DMS53 treated with DMSO at 0.1 percent for 48 hours (cell line): ENCODE measurements around the gene LANCL2.
"Not testable (repeated sequence)": the region's sequence is repeated elsewhere in the genome, so short reads cannot be mapped to it uniquely, and the experiment has no call there.

Experiments
- DNase-seq: peaks from one replicate; lab custom pipeline; 2025; ENCODE audit not compliant: unreplicated experiment; lab: John Stamatoyannopoulos, UW

LANCL2 gene

DNA sequence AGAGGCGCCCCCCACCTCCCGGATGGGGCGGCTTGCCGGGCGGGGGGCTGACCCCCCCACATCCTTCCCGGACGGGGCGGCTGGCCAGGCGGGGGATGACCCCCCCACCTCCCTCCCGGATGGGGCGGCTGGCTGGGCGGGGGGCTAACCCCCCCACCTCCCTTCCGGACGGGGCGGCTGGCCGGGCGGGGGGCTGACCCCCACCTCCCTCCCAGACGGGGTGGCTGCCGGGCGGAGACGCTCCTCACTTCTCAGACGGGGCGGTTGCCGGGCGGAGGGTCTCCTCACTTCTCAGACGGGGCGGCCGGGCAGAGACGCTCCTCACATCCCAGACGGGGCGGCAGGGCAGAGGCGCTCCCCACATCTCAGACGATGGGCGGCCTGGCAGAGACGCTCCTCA, 37.4 kb downstream of the LANCL2 start:
- DNase-seq, result not testable (repeated sequence)

DNA sequence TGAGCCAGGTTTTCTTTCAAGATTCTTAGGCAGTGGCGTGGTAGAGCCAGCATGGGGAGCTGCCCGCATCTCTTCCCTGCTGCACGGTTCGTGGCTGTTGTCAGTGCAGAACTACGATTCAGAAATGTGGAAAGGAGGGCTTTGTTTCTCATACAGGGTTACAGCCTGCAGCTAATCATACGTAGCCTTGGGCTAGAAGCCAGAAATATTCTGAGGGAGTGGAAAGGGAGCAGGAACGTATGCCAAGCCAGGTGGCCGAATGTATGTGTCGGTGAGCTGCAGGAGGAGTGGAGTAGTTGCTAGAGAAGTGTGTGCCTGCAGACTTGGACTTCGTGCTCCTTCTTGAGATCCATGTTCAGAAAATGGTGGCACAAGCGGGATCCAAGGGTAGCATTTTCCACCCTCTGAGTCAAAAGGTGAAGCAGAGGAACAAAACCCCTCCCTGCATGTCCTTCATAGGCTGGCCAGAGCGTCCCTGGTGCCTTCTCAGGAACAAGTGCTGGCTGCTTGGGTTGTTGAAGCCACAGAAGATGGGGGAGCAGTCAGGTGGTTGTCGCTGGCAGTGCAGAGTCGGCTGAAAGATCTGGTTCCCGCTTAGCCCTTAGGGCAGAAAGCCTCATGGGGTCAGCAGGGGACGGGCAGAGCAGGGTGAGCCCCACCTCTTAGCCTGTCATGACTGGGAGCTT, 40.9 kb downstream of the LANCL2 start:
- DNase-seq, result no peak

DNA sequence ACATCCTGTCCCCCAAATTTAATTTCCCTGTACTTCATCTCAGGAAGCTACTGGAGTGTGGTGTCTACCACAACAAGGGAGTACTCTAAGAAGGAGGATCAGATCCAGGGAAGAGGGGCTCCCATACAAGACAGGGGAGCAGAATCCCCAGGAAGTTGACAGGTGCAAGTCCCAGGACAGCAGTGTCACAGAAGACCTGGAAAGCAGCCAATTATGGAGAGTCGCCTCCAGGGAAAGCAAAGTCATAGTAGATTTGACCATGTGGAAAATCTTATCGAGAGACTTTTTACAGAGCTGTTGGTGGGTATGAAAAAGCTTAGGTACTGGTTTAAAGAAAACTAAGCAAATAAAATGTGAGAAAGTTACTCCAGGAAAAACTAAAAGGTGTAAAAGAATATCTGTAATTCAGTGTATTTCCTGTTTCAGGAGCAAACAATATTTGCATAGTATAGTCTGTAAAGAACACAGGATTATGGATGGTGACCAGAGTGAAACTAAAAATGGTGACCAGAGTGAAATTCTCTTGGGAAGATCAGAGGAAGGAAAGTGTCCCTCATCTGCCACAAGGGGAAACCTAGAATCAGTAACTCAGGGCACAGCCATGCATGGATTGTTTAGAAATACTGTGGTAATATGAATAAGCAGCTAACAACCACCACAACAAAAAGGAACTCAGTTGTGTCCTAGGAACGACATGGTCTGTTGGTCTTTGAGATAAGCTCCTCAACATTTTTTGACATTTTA, 44.5 kb downstream of the LANCL2 start:
- DNase-seq, result peak; percentile 67

GRCh38 chr7:55410667-55411239, 45.6 kb downstream of the LANCL2 start:
- DNase-seq, result no peak

- DNase-seq, result no peak
These were observed 46.7 kb downstream of the LANCL2 start for GRCh38 chr7:55411844-55412243.

DNA sequence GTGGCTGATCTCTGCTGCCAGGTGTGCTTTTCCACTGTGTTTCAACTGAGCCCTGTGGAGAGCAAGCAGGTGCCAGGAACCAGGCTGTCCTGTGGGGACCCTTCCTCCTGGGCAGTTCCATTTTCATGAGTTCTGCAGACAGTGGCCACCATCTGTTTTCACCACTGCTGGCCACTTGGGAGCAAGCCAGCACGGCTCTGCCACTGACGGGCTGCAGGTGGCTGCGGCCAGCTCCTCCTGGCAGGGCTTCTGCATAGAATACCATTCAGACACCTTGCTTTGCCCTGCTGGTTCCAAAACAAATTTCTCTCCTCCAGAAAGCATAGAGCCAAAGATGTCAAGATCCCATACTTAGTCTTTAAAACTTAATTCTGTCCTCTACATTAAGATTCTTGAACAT, 48.3 kb downstream of the LANCL2 start:
- peak; percentile 14 for DNase-seq

- DNase-seq, result peak; percentile 74
These were observed 50.1 kb downstream of the LANCL2 start for GRCh38 chr7:55415173-55415778.

DNA sequence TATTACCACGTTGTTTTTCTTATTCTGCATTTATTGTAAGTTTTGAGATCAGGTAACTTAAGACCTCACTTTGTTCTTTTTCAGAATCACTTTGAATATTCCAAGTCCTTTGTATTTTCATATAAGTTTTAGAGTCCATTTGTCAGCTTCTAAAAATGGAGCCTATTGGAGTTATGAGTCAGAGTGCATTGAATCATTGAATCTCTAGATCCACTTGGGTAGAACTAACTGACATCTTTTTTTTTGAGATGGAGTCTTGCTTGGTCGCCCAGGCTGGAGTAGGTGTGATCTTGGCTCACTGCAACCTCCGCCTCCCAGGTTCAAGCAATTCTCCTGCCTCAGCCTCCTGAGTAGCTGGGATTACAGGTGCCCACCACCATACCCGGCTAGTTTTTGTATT, 52.3 kb downstream of the LANCL2 start:
- DNase-seq, result not testable (repeated sequence)

GRCh38 chr7:55420530-55420929, 55.4 kb downstream of the LANCL2 start:
- no peak for DNase-seq

DNA sequence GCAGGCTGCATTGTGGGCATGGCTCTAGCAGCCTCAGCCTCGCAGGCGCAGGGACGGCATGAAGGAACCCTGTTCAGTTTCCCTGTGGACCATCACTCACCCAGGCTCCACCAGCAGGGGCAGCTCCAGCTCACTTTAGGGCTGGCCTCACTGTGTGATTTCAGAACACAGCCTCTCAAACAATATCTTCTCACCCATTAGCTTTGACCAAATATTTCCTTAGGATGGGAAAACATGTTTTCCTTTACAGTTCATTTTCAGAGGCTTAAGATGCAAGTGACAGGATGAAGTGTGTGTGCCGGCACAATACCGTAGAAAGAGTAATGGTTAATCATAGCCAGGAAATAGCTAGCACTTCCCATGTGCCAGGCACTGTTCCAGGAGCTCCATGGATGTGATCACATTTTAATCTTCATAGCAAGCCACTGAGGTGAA, 58.2 kb downstream of the LANCL2 start:
- no peak for DNase-seq

DNA sequence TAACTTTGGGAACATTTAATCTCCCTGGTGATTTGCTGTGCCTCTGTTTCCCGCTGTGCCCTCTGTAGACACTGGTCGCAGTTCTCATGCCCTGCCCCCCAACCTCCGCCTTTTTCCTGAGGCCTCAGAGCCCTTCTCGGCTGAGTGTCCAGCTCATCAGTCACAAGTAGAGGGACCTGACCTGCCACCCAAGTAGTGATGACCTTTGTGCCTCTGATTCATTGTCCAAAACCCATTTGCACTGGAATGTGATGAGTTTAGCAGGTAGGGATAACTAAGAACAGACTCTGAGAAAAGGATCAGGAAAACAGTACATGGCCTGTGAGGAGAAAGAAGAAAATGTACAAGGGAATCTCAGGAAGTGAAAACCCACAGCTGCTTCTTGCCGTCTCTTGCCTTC, 58.8 kb downstream of the LANCL2 start:
- DNase-seq, result no peak

- DNase-seq, result no peak
These were observed 60.1 kb downstream of the LANCL2 start for GRCh38 chr7:55425141-55425752.

DNA sequence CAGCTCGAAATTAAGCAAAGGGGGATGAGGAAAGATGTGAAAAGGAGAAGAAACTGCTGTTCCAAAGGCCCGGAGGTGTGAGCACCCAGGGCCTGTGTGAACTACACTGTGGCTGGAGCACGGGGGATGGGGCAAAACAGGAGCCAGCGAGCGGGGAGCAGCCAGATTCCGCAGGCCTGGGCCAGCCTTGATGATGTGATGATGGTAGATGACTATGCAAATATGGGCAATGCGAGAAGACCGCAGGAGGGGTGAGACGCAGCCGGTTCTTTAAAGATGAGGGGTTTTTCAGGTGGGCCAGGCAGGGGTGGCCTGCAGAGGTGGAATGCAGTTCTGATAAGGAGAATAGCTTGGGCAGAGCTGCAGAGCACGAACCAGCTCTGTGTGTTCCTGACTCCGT, 61.5 kb downstream of the LANCL2 start:
- DNase-seq, result no peak

DNA sequence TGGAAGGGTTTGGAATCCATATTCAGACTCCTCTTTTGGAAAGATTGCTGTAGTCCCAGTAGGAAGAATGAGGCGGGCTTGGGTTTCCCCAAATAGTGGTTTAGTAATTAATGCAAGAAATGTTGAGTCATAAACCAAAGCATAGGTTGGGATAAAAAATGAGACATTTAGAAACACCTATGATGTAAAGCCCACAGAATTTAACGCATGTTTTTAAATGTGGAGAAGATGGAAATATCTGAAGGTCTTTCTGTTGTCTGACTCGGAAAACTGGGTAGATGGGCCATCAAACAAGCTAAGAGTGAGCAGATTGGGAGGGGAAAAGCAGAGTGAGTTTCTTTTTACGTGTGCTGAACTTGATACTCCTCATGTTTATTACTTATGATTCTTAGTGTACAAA, 62.2 kb downstream of the LANCL2 start:
- DNase-seq, result no peak

- no peak for DNase-seq
These were observed 62.7 kb downstream of the LANCL2 start for GRCh38 chr7:55427800-55428199.

DNA sequence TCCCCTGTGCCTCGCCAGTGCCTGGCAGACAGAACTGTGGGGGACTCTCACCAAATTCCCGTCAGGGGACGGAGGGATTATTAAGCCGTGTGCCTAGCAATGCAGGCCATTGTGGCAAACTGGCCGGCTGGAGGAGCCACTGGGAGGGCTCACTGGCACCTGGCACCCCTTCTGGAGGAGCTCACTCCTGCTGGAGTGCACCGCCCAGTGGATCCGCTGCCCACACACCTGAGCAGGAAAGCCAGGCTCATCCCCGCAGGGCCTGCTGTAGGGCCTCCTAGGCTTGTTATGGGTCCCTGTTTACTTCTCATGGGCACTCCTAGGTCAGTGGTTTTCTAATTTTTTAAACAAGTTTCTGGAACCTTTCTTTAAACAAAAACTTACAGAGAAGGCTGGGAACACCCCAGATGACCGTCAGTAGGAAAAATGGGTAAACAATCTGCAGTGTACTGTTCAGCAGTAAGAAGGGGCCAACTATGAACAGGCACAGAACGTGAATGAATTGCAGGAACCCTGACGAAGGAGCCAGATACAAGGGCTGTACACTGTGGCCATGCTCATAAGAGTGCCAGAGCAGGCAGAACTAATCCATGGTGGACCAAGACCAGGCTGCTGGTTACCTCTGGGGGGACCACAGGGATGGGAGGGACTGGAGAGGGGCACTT, 64.8 kb downstream of the LANCL2 start:
- no peak for DNase-seq

GRCh38 chr7:55431898-55432297, 66.8 kb downstream of the LANCL2 start:
- DNase-seq, result no peak

DNA sequence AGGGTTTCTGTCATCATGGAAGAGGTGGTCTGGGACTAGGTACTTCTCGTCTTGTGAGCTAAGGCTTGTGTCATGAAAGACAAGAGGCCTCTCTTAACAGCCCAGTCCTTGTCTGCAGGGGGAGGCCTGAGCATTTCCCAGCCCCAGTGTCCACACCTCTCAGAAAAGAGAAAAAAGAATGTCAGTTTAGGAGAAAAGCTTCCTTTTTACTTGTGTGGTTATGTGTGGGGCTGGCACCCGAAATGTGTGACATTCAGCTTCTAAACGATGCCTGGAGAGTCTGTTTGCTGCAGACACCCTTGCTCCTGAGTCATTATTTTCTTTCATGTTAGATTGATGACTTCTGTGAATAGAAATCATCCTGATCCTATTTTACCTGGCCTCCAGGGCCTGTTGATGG, 67.4 kb downstream of the LANCL2 start:
- DNase-seq, result no peak

DNA sequence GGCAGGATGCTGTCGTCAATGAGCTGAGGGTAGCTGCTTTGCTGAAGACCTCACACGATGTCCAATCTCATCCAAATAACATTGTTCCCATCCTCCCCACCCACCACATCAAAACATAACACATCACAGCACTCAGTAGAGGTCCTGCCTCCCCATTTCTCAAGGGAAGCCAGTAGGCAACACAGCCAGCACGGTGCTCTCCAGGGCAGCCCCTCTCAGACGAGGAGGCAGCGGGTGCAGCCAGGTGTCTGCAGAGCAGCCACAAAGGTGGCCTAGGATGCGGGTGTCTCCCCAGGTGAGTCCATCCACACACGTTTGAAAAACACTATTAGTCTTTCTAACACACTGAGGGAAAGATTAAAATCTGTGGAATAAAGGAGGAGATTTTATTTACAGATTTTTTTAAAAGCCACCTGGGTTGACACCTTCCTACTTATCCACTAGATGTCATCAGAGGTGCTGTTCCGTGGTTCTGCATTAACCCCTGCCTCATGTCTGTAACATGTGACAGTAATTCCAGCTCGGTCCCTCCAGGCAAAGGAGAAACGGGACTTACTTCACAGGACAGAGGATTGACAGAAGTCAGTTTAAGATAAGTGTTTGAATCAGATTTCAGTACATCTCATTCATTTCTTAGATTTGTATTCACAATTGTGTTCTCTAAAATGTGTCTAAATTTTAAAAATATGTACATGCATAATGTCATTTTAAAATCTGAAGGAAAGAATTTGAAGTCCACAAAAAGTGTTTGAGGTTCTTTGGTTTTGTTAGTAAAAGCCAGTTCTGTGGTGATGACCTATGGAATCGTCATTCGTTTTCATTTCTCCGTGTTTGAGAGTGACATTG, 68.0 kb downstream of the LANCL2 start:
- peak; percentile 57 for DNase-seq

GRCh38 chr7:55435466-55435865, 70.3 kb downstream of the LANCL2 start:
- no peak for DNase-seq
